ENCODE results near the gene CXCL14. TPM values are rescaled to one million over a fixed set of nuclear protein-coding genes. Genes with fewer than 3 reads are reported as not detected.

Gene CXCL14
- total and polyA plus RNA-seq, 2 donors (not counting 1 experiment from before 2014, with no cell fraction given), result 0.17 TPM; not detected in 1

DNA sequence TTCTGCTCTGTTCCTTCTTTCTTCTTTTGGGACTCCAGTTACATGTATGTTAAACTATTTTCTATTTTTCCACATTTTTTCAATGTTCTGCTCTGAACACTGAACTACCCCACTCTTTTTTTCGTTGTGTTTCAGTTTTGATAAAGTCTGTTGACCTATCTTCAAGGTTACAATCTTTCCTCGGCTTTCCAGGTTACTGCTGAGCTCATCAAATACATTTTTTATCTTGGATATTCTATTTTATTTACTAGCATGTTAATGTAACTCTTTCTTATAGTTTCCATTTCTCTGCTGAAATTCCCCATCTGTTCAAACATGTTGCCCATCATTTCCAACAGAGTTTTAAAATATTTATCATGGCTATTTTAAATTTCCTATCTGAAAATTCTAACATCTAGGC, 56.8 kb downstream of the CXCL14 start:
- H2AFZ ChIP-seq (ENCODE audit: low read length), result no peak overlapping the region
- no peaks in the 10 kb centered on the region for H3K36me3 ChIP-seq (ENCODE audit: control insufficient read depth, insufficient read depth, low read length)
- DNase-seq (ENCODE audit: low read depth in 2 of 2), result no peak
- H3K27ac ChIP-seq (ENCODE audit: insufficient read depth, low read length), result no peak overlapping the region
- TF ChIP-seq EZH2 (IDR thresholded peaks at IDR 0.05; ENCODE audit: low read length, missing control alignments), result no peak
- TF ChIP-seq, protein P1, sequence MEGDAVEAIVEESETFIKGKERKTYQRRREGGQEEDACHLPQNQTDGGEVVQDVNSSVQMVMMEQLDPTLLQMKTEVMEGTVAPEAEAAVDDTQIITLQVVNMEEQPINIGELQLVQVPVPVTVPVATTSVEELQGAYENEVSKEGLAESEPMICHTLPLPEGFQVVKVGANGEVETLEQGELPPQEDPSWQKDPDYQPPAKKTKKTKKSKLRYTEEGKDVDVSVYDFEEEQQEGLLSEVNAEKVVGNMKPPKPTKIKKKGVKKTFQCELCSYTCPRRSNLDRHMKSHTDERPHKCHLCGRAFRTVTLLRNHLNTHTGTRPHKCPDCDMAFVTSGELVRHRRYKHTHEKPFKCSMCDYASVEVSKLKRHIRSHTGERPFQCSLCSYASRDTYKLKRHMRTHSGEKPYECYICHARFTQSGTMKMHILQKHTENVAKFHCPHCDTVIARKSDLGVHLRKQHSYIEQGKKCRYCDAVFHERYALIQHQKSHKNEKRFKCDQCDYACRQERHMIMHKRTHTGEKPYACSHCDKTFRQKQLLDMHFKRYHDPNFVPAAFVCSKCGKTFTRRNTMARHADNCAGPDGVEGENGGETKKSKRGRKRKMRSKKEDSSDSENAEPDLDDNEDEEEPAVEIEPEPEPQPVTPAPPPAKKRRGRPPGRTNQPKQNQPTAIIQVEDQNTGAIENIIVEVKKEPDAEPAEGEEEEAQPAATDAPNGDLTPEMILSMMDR (conservative IDR thresholded peaks at IDR 0.05 in 1 of 2, IDR thresholded peaks at IDR 0.05 in 1 of 2; ENCODE audit: low read depth in 1 of 2, low read length in 2 of 2), result no peak
- H3K4me3 ChIP-seq (replicated peaks in 1 of 4; ENCODE audit: control extremely low read depth in 1 of 4, insufficient read depth in 1 of 4, low read depth in 3 of 4, low read length in 4 of 4), result no peak overlapping the region
- H3K79me2 ChIP-seq (ENCODE audit: control insufficient read depth, insufficient read depth, low read length), result no peaks in the 10 kb centered on the region
- no peaks in the 10 kb centered on the region for H4K20me1 ChIP-seq (ENCODE audit: control insufficient read depth, extremely low read depth, insufficient read depth, low read length)
- H3K9ac ChIP-seq (ENCODE audit: insufficient read depth, low read length), result no peak overlapping the region
- H3K9me3 ChIP-seq (ENCODE audit: control insufficient read depth, insufficient read depth, low read depth, low read length), result no peaks in the 10 kb centered on the region
- no peaks in the 10 kb centered on the region for H3K4me1 ChIP-seq (ENCODE audit: control insufficient read depth, extremely low read depth, insufficient read depth, low read length)
- no peak overlapping the region for H3K4me2 ChIP-seq (ENCODE audit: extremely low read depth, insufficient read depth, low read length)
- H3K27me3 ChIP-seq (ENCODE audit: control insufficient read depth, insufficient read depth, low read length), result peaks cover 4% of the 10 kb centered on the region

Other genes starting within 250 kb of the CXCL14 start
- gene MACROH2A1, start 179.8 kb downstream of the CXCL14 start, total RNA-seq, result 154 and 191 TPM in 2 replicates
- gene MACROH2A1, start 179.8 kb downstream of the CXCL14 start, polyA plus RNA-seq, result 95.6 and 128 TPM in 2 replicates
- not detected in 2 replicates for gene DCANP1, start 131.6 kb downstream of the CXCL14 start, total RNA-seq
- gene DCANP1, start 131.6 kb downstream of the CXCL14 start, polyA plus RNA-seq, result not detected in 2 replicates
- not detected in 2 replicates for gene TIFAB, start 126.6 kb downstream of the CXCL14 start, total RNA-seq
- not detected in 2 replicates for gene TIFAB, start 126.6 kb downstream of the CXCL14 start, polyA plus RNA-seq
- not detected in 2 replicates for gene NEUROG1, start 43.0 kb downstream of the CXCL14 start, total RNA-seq
- not detected in 2 replicates for gene NEUROG1, start 43.0 kb downstream of the CXCL14 start, polyA plus RNA-seq

Data from fibroblast of lung (primary cell).